HG02884 (cell line): ENCODE data around the gene CAMK2G.

Experiments
- ATAC-seq: cut with Tn5 transposase; IDR thresholded peaks from one replicate; pipeline ENCODE4 v1.9.1; 2021; ENCODE audit warnings: mild to moderate bottlenecking, moderate library complexity; ENCODE audit not compliant: unreplicated experiment

Gene CAMK2G

DNA sequence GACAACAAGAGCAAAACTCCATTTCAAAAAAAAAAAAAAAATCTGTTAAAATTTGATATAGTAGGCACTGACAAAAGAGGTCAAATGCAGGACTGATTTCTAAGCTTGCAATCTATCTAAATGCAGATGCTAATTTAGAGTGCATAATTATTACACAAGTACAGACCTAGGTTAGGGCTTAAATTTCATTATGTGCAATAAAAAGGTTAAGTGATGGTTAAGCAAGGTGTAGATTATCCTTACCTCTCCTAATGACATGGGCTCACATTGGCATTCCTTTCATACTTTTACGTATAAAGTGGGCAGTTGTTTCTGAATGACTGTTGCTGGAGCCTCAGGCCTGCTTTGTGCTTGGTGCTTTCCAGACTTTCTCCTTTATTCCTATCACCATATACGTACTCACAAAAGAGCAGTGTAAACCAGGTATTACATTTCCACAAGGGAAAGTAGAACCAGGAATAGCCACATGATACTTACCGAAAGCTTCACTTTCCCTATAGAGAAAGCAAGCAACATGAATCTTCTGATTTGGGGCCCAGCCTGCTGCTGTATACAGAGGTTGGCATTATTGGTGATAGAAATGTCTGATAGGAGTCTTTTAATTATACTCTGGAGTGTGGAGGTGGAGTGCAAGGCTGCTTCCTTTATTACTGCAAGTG lies 94.7 kb downstream of the CAMK2G start:
- no peak for ATAC-seq

DNA sequence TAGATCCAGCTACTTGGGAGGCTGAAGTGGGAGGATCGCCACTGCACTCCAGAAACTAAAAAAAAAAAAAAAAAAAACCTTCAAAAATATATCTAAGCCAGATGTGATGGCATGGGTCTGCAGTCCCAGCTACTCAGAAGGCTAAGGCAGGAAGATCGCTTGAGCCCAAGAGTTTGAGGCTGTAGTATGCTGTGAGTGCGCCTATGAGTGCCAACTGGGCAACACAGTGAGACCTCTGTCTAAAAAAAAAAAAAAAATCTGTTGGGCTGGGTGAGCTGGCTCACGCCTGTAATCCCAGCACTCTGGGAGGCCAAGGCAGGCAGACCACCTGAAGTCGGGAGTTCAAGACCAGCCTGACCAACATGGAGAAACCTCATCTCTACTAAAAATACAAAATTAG lies 95.3 kb downstream of the CAMK2G start:
- ATAC-seq = no peak

- no peak for ATAC-seq
Observed at GRCh38 chr10:73774637-73775036, 99.7 kb downstream of the CAMK2G start.

DNA sequence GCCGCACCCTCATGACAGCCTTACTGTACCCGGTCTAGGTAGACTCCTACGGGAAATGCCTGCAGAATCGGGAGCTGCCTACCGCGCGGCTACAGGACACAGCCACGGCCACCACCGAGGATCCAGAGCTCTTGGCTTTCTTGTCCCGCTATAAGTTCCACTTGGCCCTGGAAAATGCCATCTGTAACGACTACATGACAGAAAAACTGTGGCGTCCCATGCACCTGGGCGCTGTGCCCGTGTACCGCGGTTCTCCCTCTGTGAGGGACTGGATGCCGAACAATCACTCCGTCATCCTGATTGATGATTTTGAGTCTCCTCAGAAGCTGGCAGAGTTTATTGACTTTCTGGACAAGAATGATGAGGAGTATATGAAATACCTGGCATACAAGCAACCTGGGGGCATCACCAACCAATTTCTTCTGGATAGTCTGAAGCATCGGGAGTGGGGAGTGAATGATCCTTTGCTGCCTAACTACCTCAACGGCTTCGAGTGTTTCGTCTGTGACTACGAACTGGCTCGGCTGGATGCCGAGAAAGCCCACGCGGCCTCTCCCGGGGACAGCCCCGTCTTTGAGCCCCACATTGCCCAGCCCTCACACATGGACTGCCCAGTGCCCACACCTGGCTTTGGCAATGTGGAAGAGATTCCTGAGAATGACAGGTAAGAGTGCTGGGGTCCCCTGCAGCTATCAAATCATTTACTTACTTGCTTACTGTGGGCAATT lies 101.0 kb downstream of the CAMK2G start:
- ATAC-seq = no peak

- ATAC-seq = peak; percentile 54
Observed at GRCh38 chr10:73772281-73773151, 101.8 kb downstream of the CAMK2G start.

DNA sequence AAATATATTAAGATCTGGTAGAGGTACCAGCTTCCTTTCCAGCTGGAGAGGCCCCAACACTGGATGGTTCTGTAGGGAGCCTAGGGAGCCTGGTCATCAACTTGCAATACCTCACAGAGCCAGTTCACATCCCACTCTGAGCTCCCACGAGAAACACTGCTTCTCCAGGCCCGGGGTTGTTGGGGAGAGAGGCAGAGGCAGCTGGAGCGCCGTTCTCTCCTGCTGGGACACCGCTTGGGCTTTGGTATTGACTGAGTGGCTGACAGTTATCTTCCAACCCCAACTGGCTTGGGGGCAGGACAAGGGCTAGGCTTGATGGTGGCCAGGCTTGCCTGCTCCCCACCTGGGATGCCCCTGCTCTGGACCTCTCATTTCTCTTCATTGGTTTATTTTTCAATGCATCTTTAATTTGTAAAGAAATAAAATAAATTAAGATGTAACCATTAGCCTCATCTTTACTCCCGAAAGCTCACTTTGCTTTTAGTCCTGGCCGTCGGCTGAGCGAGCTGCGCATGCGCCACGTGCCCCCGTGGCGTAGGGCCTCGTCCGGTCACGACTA lies 102.6 kb downstream of the CAMK2G start:
- ATAC-seq = no peak

DNA sequence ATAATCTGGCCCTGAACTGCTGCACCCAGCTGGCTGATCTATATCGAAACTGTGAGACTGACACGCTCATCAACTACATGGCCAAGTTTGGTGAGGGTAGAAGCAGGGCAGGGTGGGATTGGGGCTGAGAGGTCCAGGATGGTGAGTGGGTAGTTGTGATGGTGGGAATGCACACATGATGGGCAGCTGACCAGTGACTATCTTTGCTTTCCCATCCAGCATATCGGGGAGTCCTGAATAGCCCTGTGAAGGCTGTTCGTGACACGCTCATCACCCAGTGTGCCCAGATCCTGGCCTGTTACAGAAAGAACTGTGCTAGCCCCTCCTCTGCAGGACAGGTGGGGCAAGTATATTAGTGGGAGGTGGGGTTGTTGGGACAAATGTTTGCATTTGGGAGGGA lies 105.0 kb downstream of the CAMK2G start:
- no peak for ATAC-seq

GRCh38 chr10:73768881-73769280 lies 105.5 kb downstream of the CAMK2G start:
- no peak for ATAC-seq

GRCh38 chr10:73765066-73765465 lies 109.3 kb downstream of the CAMK2G start:
- no peak for ATAC-seq

- ATAC-seq = no peak
Observed at GRCh38 chr10:73763343-73763742, 111.0 kb downstream of the CAMK2G start.

DNA sequence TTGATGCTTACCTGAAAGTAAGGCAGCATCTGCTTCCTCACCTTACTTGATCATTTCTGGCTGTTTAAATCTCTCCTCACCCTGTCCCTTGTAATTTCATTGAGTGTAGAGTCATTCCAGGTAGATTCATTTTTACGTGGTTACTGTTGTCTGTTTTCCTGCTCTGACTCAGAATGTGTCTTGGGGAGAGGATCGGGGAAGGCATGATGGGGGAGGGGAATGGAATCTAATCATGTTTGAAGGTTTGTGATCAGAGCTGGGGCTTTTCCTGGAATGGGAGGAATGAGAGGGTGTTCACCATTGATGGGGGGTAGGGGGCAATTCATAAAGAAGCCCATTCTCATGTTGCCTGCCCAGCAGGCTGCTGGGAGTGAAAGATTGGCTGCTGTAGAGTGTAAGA lies 111.4 kb downstream of the CAMK2G start:
- ATAC-seq = no peak
